H9 (cell line): Measurements from ENCODE around the gene SHTN1. TPM values are rescaled to one million over a fixed set of nuclear protein-coding genes. Genes with fewer than 3 reads are reported as not detected.

Experiments used
- DNase-seq: peaks from one replicate; pipeline ENCODE4 v3.0.0-alpha.2; 2017
- H2AFZ ChIP-seq: one replicate; pipeline ENCODE4 v1.6.1; 2013; ENCODE audit warnings: mild to moderate bottlenecking, low read length, control low read depth, moderate library complexity
- H2AK5ac ChIP-seq: 2 replicates; pipeline ENCODE4 v1.6.1; 2013; ENCODE audit warnings: low read length, control low read depth, mixed read lengths; ENCODE audit not compliant: insufficient read length
- H2BK120ac ChIP-seq: one replicate; pipeline ENCODE4 v1.6.1; 2013; ENCODE audit warnings: low read depth, mild to moderate bottlenecking, low read length, control low read depth, inconsistent platforms; ENCODE audit not compliant: poor library complexity, severe bottlenecking
- H2BK12ac ChIP-seq: 2 replicates; pipeline ENCODE4 v1.6.1; 2013; ENCODE audit warnings: low read length, control low read depth, mixed read lengths, low read depth; ENCODE audit not compliant: insufficient read length
- H2BK15ac ChIP-seq: 2 replicates; pipeline ENCODE4 v1.6.1; 2013; ENCODE audit warnings: low read depth, low read length, control low read depth
- H2BK20ac ChIP-seq: one replicate; pipeline ENCODE4 v1.6.1; 2013; ENCODE audit warnings: low read depth, mild to moderate bottlenecking, low read length, control low read depth, inconsistent platforms; ENCODE audit not compliant: poor library complexity, severe bottlenecking
- H2BK5ac ChIP-seq: 2 replicates; pipeline ENCODE4 v1.6.1; 2013; ENCODE audit warnings: low read length, control low read depth, mixed read lengths; ENCODE audit not compliant: insufficient read length
- H3K14ac ChIP-seq: 2 replicates; pipeline ENCODE4 v1.6.1; 2013; ENCODE audit warnings: low read length, control low read depth; ENCODE audit not compliant: insufficient read depth
- H3K18ac ChIP-seq: 2 replicates; pipeline ENCODE4 v1.6.1; 2013; ENCODE audit warnings: low read depth, mild to moderate bottlenecking, mixed read lengths, low read length, control low read depth; ENCODE audit not compliant: insufficient read length
- H3K23ac ChIP-seq: 2 replicates; pipeline ENCODE4 v1.6.1; 2013; ENCODE audit warnings: low read length, control low read depth, mixed read lengths, low read depth; ENCODE audit not compliant: insufficient read length
- H3K23me2 ChIP-seq: 2 replicates; pipeline ENCODE4 v1.6.1; 2013; ENCODE audit warnings: low read depth, mild to moderate bottlenecking, mixed read lengths, low read length, control low read depth; ENCODE audit not compliant: insufficient read length, poor library complexity, severe bottlenecking
- H3K27ac ChIP-seq: 2 replicates; pipeline ENCODE4 v1.5.1; 2013; ENCODE audit warnings: low read length, control low read depth, mixed read lengths, low read depth; ENCODE audit not compliant: insufficient read length
- H3K27me3 ChIP-seq: 2 replicates; pipeline ENCODE4 v1.6.1; 2013; ENCODE audit warnings: low read length, control low read depth, inconsistent platforms; ENCODE audit not compliant: insufficient read depth
- H3K4ac ChIP-seq: 2 replicates; pipeline ENCODE4 v1.6.1; 2013; ENCODE audit warnings: low read depth, mild to moderate bottlenecking, control low read depth, inconsistent platforms, low read length, moderate library complexity
- H3K4me1 ChIP-seq: 2 replicates; pipeline ENCODE4 v1.6.1; 2013; ENCODE audit warnings: low read length, control low read depth, inconsistent platforms; ENCODE audit not compliant: insufficient read depth
- H3K4me2 ChIP-seq: 2 replicates; pipeline ENCODE4 v1.6.1; 2013; ENCODE audit warnings: low read length, control low read depth, mixed read lengths; ENCODE audit not compliant: insufficient read length, insufficient read depth
- H3K56ac ChIP-seq: 2 replicates; pipeline ENCODE4 v1.6.1; 2013; ENCODE audit warnings: low read depth, mild to moderate bottlenecking, mixed read lengths, low read length, control low read depth; ENCODE audit not compliant: insufficient read length
- H3K79me1 ChIP-seq: 2 replicates; pipeline ENCODE4 v1.6.1; 2013; ENCODE audit warnings: low read depth, mild to moderate bottlenecking, moderate library complexity, low read length, control low read depth, inconsistent platforms; ENCODE audit not compliant: insufficient read depth, poor library complexity, severe bottlenecking
- H3K79me2 ChIP-seq: 2 replicates; pipeline ENCODE4 v1.6.1; 2013; ENCODE audit warnings: low read length, control low read depth, inconsistent platforms; ENCODE audit not compliant: insufficient read depth
- H3K9ac ChIP-seq: 2 replicates; pipeline ENCODE4 v1.6.1; 2013; ENCODE audit warnings: low read length, control low read depth, mixed read lengths; ENCODE audit not compliant: insufficient read length; ENCODE audit errors: extremely low read depth
- H3K9me3 ChIP-seq: one replicate; pipeline ENCODE4 v1.6.1; 2013; ENCODE audit warnings: low read depth, low read length, inconsistent platforms; ENCODE audit not compliant: control insufficient read depth
- H3T11ph ChIP-seq: one replicate; pipeline ENCODE4 v1.6.1; 2013; ENCODE audit warnings: mild to moderate bottlenecking, low read length, control low read depth, inconsistent platforms
- H4K20me1 ChIP-seq: one replicate; pipeline ENCODE4 v1.6.1; 2013; ENCODE audit not compliant: control insufficient read depth, insufficient read length, insufficient read depth
- H4K5ac ChIP-seq: 2 replicates; pipeline ENCODE4 v1.6.1; 2013; ENCODE audit warnings: low read depth, mild to moderate bottlenecking, mixed read lengths, low read length, control low read depth; ENCODE audit not compliant: insufficient read length
- H4K8ac ChIP-seq: replicated peaks from 2 replicates; pipeline ENCODE4 v1.6.1; 2013; ENCODE audit warnings: low read length, control low read depth, mixed read lengths, low read depth; ENCODE audit not compliant: insufficient read length
- H4K91ac ChIP-seq: 2 replicates; pipeline ENCODE4 v1.6.1; 2013; ENCODE audit warnings: low read depth, mild to moderate bottlenecking, moderate library complexity, mixed read lengths, low read length, control low read depth; ENCODE audit not compliant: insufficient read length
- H3K27ac Mint-ChIP-seq, 3 experiments: 2 replicates in 2 of 3; 3 replicates in 1 of 3; pipeline ENCODE4 v1.8.0; 2020 to 2021; ENCODE audit warnings: mixed read lengths in 3 of 3, mild to moderate bottlenecking in 1 of 3, moderate library complexity in 1 of 3
- H3K27me3 Mint-ChIP-seq: 2 replicates; pipeline ENCODE4 v1.8.0; 2021; ENCODE audit warnings: low read depth, mild to moderate bottlenecking, moderate library complexity, mixed read lengths
- H3K36me3 Mint-ChIP-seq, 3 experiments: 2 replicates in 2 of 3; 3 replicates in 1 of 3; pipeline ENCODE4 v1.8.0; 2020 to 2021; ENCODE audit warnings: low read depth in 3 of 3, mixed read lengths in 3 of 3; ENCODE audit not compliant: insufficient read depth in 1 of 3
- H3K4me1 Mint-ChIP-seq, 2 experiments: 2 replicates each; pipeline ENCODE4 v1.8.0; 2020; ENCODE audit warnings: mixed read lengths in 2 of 2
- H3K4me3 Mint-ChIP-seq, 2 experiments: 2 replicates in 1 of 2; 3 replicates in 1 of 2; pipeline ENCODE4 v1.8.0; 2020 to 2021; ENCODE audit warnings: mild to moderate bottlenecking in 2 of 2, mixed read lengths in 2 of 2, moderate library complexity in 1 of 2
- H3K9me3 Mint-ChIP-seq, 2 experiments: 2 replicates in 1 of 2; 3 replicates in 1 of 2; pipeline ENCODE4 v1.8.0; 2020; ENCODE audit warnings: mild to moderate bottlenecking in 2 of 2, mixed read lengths in 2 of 2, moderate library complexity in 1 of 2
- WGBS: extraction: QIAGEN DNeasy Blood & Tissue Kit; methylation state at CpG from one replicate; pipeline ENCODE4 v1.1.7; 2013; ENCODE audit warnings: missing lambda C conversion rate, low lambda C conversion rate, mixed read lengths; ENCODE audit not compliant: insufficient read length; ENCODE audit errors: extremely low coverage; 5-methylcytosine and 5-hydroxymethylcytosine counted together
- total RNA-seq: library from RNA; stranded (reverse); gene quantifications from 2 replicates; pipeline ENCODE4 v1.2.1, GENCODE V29; 2021
- TF ChIP-seq, protein P1 (sequence below): fragments of 200-600 bp; sonication (generic); conservative IDR thresholded peaks from 3 replicates; pipeline ENCODE4 v1.8.0; 2021; ENCODE audit warnings: antibody characterized with exemption, mild to moderate bottlenecking

The SHTN1 gene
- total RNA-seq, 1 experiment from 2014 or later: 22.1 TPM

DNA sequence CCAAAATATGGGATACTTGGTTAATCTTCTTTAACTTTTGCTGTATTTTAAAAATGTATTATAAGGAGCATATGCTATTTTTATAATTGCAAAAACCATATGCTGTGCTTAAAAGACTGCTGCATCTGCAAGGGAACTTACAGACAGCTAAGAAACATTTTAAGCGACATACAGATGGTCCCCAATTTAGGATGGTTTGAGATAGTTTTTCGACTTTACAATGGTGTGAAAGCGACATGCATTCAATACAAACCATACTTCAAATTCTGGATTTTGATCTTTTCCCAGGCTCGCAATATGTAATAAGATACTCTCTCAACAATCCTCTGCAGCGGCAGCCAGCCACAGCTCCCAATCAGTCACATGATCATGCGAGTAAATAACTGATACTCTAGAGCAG is 73.2 kb downstream of the SHTN1 start:
- Mint-ChIP-seq H3K9me3 (peaks cover 10 to 17% of the 10 kb centered on the region in 2 experiments; a peak in 4 of 5 replicates), H3K36me3 (peaks cover 13 to 57% (median 42%) of the 10 kb centered on the region in 3 experiments; a peak in 6 of 7 replicates), H3K27ac (no peak overlapping the region), H3K4me1 (no peaks in the 10 kb centered on the region), H3K27me3 (no peaks in the 10 kb centered on the region), H3K4me3 (no peak overlapping the region)
- TF ChIP-seq, protein P1, sequence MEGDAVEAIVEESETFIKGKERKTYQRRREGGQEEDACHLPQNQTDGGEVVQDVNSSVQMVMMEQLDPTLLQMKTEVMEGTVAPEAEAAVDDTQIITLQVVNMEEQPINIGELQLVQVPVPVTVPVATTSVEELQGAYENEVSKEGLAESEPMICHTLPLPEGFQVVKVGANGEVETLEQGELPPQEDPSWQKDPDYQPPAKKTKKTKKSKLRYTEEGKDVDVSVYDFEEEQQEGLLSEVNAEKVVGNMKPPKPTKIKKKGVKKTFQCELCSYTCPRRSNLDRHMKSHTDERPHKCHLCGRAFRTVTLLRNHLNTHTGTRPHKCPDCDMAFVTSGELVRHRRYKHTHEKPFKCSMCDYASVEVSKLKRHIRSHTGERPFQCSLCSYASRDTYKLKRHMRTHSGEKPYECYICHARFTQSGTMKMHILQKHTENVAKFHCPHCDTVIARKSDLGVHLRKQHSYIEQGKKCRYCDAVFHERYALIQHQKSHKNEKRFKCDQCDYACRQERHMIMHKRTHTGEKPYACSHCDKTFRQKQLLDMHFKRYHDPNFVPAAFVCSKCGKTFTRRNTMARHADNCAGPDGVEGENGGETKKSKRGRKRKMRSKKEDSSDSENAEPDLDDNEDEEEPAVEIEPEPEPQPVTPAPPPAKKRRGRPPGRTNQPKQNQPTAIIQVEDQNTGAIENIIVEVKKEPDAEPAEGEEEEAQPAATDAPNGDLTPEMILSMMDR: no peak
- H3K14ac ChIP-seq: no peak overlapping the region
- H4K20me1 ChIP-seq: no peaks in the 10 kb centered on the region
- no peak overlapping the region for H3K23ac ChIP-seq
- H2AFZ ChIP-seq: no peak overlapping the region
- H4K8ac ChIP-seq: no peak overlapping the region
- H3K9ac ChIP-seq: no peak overlapping the region
- no peak overlapping the region for H2BK20ac ChIP-seq
- no peak overlapping the region for H3K4ac ChIP-seq
- no peak overlapping the region for H3K27ac ChIP-seq
- H3K79me1 ChIP-seq: no peaks in the 10 kb centered on the region
- no peak overlapping the region for H3K4me2 ChIP-seq
- H3K27me3 ChIP-seq: no peaks in the 10 kb centered on the region
- H4K5ac ChIP-seq: no peak overlapping the region
- no peak overlapping the region for H3K56ac ChIP-seq
- H2BK15ac ChIP-seq: no peak overlapping the region
- H2BK5ac ChIP-seq: no peak overlapping the region
- H3K23me2 ChIP-seq: no peaks in the 10 kb centered on the region
- H3T11ph ChIP-seq: no peak overlapping the region
- no peak for DNase-seq
- H4K91ac ChIP-seq: no peak overlapping the region
- H2BK120ac ChIP-seq: no peak overlapping the region
- H3K4me1 ChIP-seq: no peaks in the 10 kb centered on the region
- H2BK12ac ChIP-seq: no peak overlapping the region
- no CpG with 5 or more reads among the region's 6 CpGs for WGBS
- H3K18ac ChIP-seq: no peak overlapping the region
- no peaks in the 10 kb centered on the region for H3K79me2 ChIP-seq
- no peaks in the 10 kb centered on the region for H3K9me3 ChIP-seq
- H2AK5ac ChIP-seq: no peak overlapping the region
